ENCODE data around the gene SLC22A13.
"Not testable (repeated sequence)": the region's sequence is repeated elsewhere in the genome, so short reads cannot be mapped to it uniquely, and the experiment has no call there.

SLC22A13 gene

DNA sequence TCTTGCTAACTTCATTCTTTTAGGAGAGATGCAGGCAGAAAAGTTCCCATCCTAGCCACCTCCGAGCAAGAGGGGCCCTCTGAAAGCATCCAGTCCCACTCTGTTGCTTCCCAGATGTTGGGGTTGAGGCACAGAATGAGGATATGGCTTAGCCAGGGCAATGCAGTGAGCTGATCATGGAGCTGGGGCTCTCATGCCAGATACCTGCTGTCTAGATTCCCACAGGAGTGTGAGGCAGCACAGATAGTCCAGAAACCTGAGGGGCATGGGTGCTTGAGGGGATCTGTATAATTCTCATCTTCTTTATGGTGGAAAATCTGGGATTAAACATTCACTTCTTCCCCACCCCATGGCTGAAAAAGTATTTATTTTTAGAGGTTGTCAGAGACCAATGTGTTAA, 1.2 kb downstream of the SLC22A13 start:
- no peak for DNase-seq

DNA sequence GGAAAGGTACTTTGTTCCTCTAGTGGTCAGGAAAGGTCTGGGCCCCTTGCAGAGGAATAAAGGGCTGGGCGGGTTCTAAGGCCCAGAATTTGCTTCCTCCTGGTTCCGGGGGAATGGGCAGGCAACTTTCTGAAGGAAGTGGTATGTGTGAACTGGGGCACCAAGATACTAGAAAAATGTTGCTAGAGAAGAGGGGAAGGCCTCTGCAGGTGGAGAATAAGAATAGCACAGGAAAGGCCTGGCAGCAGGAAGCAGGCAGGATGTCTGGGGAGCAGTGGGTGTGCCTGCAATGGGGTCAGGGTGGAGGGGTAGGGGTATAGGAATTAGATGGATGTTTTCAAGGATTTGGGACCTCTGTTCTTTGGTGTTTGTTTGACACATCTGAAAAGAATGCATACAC, 2.0 kb downstream of the SLC22A13 start:
- DNase-seq, result no peak

DNA sequence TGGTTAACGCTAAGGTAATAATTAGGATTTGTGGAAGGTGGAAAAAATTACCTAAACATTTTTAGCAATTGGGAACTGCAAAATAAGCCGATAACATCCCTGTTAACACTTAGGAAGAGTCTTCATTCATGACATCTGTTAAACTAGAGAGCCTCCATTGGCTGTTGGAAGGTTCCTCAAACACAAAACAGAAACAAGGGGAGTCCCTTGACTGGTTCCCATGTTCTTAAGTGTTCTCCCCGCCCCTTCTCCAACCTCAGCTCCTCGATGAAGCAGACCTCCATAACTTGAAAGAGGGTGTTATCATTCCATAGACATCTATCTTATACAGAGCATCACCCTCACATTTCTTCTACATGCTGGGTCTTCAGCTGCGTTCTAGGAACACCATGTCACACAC, 2.5 kb downstream of the SLC22A13 start:
- DNase-seq, result no peak

DNA sequence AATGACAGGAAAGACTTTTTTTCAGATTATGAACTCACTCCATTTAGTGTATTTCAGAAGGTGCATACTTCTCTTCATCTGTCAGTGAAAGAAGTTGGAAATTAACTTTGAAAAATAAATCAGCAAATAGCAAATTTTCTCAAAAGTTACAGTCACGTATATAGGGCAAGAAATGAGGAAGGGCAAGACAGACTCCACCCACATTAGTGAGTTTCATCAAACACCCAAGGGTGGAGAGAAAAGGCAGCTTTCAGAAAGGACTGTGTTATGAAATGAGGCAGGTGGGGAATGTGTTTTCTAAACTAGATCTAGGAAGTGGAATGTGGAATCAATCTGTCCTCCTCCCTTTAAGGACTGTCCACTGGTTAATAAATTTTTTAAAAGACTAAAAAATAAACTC, 2.9 kb downstream of the SLC22A13 start:
- DNase-seq, result no peak

DNA sequence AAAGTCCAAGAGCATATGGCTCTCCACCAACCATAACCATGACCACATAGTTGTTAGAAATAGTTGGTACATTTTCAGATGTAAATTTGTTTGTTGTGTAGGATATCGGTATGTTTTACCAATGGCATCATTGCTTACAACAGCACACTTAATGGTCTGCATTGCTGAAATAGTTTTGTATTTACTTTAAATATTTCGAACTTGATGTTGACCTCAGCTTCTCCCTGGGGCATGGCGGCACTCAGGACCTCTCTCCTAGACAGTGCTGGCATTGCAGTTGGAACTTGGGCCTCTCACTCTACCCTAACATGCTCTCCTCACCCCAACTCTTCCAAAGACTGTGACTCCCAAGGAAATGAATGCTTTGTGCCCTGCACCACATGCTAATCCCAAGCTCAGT, 5.0 kb downstream of the SLC22A13 start:
- no peak for DNase-seq

DNA sequence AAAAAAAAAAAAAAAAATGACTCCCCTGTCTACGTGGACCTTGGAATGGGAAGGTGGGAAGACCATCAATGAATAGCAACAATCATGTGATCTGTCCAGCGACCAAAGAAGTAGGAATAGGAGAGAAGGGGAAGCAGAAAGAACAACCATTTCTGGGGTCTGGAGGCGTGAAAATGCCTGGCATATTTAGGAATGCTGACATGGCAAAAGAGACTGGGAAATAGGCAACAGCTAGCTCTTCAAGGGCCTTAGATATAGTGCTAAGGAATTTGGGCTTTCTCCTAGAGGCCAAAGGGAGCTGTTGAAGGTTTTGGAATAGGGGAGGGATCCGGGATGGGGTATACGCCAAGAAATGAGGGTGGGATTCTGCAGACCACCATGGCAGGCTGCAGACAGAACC, 5.9 kb downstream of the SLC22A13 start:
- no peak for DNase-seq

DNA sequence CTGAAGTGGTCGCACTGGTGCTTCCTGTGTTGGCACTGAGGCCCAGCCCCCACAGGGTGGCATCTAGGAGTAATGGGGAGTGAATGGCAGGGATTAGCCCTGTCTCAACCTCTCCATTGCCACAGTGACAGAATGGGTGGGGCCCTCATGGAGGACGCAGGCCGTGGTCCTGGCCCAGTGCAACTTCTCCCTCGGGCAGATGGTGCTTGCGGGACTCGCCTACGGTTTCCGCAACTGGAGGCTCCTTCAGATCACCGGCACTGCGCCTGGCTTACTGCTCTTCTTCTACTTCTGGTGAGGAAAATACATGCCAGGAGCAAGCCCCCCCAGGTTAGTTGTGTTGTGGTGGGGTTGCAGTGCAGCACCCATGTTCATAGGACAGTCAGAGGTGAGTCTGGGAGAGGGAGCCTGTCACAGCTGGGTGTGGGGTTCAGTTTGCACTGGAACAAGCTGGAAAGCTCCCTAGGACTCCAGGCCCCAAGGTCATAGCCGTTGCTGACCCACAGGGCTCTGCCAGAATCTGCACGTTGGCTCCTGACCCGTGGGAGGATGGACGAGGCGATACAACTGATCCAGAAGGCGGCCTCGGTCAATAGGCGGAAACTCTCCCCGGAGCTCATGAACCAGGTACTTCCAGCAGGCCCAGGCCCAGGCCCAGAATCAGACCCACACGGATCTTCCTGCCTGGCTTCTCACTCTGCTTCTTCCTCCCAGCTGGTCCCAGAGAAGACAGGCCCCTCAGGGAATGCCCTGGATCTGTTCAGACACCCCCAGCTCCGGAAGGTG, 9.4 kb downstream of the SLC22A13 start:
- no peak for DNase-seq

DNA sequence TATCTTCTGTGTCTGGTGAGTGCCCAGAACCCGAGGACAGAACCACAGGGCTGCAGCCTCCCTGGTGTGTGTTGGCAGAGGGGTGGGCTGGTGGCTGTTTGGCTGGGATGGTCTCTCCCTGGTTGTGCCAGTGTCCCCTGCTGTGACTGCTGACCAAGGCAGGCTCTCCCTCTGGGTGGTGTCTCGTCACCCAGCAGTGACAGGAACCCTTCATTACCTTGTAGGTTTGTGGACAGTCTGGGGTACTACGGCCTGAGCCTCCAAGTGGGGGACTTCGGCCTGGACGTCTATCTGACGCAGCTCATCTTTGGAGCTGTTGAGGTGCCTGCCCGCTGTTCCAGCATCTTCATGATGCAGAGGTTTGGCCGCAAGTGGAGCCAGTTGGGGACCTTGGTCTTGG, 10.0 kb downstream of the SLC22A13 start:
- no peak for DNase-seq

DNA sequence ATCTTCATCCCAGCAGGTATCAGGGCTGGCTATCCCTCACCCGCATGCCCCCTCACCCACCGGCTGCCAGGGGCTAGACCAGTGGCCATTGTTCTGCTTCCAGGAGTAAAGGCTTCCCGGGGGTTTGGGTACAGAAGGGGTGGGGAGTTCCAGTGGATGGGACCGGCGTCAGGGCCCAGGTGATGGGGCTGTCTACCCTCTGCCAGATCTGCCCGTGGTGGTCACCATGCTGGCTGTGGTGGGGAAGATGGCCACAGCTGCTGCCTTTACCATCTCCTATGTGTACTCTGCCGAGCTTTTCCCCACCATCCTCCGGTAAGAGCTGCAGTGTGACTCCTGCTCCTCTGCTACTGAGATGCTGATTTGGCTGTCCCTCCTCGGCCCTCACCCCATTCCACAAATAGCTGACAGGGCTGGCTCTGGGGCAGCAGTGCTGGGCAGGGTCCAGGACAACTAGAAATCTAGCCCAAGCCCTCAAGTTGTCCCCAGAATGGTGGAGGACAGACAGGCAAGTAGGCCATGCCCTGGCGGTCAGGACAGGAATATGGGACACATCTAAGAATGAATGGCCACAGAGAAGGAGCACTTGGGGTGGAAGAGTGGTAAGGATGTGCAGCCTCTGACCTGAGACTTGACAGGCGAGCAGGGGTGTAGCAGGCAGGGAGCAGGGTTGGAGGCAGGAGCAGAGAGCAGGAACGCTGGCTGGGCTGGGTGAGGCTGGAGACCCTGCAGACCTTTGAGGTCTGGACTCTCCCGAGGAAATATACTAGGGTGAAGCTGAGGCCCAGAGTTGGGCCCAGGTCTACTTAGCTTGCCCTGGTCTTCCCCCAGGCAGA, 10.7 kb downstream of the SLC22A13 start:
- DNase-seq, result no peak

DNA sequence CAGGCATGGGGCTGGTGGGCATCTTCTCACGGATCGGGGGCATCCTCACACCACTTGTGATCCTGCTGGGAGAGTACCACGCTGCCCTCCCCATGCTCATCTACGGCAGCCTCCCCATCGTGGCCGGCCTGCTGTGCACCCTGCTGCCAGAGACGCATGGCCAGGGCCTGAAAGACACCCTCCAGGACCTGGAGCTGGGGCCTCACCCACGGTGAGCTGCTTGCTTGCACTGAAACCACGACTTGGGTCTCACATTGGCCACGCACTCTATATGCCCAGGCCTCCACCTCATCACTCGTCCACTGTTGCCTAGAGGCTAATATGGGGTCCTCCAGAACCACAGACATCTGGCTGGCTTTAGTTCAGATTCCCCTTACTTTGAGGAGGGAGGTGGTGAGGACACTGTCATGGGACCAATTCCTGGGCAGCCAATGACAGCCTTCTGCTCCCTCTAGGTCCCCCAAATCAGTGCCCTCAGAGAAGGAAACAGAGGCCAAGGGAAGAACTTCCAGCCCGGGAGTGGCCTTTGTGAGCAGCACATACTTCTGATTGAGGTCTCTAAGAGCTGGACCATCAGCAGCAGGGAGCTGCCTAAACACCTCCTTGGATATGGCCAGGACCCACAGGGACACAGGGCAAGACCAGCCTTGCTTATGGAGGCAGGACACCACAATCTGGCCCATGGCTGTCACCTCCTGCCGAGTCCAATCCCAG, 11.5 kb downstream of the SLC22A13 start:
- no peak for DNase-seq

DNA sequence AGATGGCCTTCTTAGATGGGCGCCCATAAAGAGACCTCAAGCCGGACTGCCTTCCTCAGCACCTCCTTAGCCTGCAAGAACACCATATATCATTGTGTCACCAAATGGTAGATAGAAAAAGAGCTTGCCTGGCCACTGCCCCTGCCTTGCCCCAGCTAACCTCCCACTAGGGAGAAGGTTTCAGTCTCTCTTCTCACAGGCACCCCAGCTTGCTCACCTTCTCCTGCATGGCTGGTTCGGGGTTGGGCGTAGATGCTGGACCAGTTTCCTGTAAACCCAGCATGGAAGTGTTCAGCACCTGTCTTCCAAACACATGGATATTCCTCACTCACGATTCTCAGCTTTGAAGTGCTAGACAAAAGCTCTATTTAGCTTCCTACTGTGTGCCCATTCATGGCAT, 13.2 kb downstream of the SLC22A13 start:
- DNase-seq, result no peak

DNA sequence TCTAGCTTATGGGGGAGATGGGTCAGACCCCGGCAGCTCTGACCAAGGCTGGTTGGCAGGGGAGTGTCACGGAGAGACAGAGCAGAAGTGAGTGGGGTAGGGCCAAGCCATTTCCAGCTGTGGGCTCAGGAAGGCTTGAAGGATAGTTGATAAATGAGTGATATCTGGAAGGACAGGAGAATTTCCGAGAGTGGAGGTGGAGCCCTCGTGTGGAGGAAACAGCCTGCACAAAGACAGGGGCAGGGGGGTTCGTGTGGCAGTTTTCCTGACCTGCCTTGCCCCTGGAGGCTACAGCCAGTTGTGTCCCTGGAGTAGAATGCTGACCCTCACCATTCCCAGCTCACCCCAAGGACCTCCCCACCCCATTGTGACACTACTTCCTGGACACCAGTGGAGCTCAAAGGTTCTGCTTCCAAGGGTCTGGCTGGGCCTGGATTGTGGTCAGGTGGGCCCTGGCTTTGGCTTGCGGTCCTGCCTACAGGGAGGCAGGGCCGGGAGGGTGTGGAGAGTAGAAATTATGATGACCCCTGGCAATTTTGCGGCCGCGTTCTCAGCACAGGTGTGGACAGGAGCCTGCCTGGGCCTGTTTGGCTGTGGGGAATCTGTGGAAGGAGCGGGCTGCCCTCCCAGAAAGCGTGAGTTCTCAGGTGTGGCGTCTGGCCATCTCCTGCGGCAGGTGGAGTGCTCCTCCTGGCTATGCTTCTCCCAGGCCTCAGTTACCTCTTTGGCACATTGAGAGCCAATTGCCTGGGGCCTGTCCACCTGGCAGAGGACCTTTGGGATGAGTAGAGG, 16.5 kb downstream of the SLC22A13 start, which contains the start of gene SLC22A14:
Gene SLC22A14, plus strand, starts transcription at position 400 of the 792 bp plus-strand sequence. CDS start 23,733 bp downstream, outside the sequence.
- no peak for DNase-seq

DNA sequence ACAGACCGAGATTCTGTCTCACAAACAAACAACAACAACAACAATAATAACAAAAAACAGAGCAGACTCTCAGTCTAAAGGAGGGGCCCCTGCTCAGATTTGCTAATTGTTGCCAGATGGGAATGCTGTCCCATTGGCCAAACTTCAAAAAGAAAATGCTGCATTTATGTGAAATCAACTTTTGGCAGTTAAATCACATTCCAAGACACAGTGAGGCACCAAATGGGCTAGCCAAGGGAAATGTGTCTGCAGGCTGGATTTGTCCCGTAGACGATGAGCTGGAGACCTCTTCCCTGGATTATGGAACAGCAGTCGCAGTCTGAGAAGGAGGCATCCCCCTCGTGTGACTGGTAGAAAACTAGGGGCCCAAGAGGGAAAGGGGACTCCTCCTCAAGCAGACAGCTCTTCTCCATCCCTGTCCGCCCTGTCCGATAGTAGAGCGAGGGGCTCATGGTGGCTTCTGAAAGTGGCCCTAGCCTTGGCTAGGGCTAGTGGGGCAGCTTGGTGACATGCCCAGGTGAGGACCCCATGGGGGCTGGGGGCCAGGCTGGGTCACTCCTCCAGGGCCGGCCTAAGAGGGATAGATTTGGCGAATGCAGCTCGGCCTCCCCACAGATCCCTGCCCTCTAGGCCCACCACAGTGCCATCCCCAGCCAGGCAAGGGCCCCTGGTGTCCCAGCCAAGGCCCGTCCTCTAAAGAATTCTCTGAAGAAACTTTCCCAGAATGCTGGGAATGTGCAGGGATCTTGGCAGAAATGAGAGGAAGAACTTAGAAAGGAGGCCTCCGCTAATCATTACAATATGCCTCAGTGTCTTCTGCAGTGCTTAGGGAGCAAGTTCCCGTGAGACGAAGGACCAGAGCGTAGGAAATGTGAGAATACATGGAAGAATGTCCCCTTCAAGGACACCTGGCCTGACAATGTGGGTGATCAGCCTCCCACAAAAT, 18.5 kb downstream of the SLC22A13 start:
- no peak for DNase-seq

DNA sequence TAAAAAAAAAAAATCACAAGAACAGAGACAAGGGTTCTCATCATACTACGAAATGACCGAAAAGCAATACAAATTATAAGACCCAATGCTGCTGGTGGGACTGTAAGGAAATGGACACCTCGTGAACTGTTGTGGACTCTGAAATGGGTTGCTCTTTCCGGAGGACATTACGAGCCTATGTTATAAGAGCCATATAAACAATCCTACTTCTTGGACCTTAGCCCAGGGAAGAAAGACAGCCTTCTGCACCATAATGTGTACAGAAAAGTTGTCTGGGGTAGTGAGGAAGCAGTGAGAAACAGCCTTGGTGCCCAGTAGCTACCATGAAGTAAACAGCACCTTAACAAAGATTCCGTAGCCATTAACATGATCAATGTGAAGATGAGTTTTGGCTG, 19.1 kb downstream of the SLC22A13 start:
- DNase-seq, result no peak

DNA sequence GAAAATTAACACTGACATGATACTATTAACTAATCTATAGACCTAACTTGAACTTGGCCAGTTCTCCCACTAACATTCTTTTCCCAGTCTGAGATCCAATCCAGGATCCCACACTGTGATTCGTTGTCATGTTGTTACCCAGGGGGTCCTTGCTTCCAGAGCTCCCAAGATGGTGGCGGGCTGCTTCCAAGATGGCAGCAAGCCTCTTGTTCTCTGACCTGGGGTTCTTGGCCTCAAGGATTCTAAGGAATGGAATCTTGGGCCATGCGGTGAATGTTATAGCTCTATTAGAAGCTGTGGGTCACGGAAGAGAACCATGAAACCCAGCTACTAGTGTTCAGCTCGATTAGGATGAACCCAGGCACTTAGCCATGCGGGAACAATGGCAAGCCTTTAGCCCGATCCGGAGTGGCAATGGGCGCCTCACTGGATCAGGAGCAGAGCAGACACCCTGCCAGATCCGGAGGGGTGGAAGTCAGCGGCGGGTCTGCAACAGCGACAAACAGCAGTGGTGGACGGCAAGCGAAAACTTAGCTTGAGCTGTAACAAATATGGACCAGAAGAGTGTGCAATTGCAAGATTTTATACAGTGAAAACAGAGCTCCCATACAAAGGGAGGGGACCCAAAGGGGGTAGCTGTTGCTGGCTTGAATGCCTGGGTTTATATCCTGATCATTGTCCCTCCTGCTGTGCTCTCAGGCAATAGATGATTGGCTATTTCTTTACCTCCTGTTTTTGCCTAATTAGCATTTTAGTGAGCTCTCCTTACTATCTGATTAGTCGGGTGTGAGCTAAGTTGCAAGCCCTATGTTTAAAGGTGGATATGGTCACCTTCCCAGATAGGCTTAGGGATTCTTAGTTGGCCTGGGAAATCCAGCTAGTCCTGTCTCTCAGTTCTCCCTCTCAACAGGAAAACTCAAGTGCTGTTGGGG, 23.9 kb downstream of the SLC22A13 start:
- not testable (repeated sequence) for DNase-seq

DNA sequence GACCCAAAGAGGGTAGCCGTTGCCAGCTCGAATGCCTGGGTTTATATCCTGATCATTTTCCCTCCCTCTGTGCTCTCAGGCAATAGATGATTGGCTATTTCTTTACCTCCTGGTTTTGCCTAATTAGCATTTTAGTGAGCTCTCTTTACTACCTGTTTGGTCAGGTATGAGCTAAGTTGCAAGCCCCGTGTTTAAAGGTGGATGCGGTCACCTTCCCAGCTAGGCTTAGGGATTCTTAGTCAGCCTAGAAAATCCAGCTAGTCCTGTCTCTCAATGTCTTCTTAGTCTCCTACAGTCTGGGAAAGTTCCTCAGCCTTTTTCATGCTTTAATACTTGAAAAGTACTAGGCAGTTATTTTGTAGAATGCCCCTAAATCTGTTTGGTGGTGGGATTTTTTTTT, 31.4 kb downstream of the SLC22A13 start:
- DNase-seq, result not testable (repeated sequence)

DNA sequence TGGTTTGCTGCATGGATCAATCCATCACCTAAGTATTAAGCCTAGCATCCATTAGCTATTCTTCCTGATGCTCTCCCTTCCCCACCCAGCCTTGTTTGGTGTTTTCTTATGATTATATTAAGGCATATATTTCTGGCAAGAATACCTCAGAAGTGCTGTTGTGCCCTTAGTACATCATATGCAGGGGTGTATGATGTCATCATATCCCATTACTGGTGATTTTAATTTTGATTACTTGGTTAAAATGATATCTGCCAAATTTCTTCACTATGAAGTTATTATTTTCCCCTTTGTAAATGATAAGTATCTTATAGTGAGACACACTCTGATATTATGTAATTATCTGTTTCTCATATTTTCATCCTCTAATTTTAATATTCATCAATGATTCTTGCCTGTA, 31.9 kb downstream of the SLC22A13 start:
- DNase-seq, result no peak

DNA sequence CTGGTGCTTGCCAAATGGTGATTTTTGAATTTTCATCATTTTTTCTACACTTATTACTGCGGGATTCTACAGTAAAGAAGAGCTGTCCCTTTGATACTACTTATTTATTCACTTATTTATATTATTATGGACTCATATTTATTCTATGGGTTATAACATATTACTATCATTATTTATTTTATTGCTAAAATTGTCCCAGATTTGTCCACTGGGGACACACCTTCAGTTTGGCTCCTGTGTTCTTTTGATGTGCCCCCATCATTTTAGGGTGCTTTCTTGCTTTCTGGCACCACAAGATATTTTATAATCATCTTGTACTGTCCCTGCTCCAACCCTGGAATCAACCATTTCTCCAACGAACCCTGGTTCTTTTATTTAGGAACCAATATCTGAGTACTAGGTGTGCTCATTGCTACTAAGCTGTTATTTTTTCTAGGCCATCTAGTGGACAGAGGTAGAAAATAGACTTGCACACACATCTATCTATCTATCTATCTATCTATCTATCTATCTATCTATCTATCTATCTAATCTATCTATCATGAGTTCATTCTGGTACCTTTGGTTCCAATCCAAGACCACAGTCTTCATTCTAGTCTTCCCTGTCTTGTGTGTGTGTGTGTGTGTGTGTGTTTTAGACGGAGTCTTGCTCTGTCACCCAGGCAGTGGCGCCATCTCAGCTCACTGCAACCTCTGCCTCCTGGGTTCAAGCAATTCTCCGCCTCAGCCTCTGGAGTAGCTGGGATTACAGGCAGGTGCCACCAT, 32.5 kb downstream of the SLC22A13 start:
- DNase-seq, result no peak

DNA sequence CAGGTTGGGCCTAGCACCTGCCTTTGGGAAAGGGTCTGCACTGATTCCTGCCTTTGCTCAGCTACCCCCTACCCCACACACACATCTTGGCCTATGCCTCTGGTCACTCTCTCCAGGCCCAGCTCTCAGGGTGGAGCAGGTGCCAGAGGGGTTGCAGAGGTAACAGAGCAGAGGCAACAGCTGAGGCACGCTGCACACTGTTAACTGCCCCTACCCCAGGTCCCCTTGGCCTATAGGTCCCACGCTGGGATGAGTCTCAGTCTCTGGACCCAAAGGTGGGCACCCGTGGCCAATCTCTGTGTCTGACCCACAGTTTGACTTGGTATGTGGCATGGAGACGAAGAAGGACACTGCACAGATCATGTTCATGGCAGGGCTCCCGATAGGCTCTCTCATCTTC, 41.3 kb downstream of the SLC22A13 start:
- DNase-seq, result no peak

DNA sequence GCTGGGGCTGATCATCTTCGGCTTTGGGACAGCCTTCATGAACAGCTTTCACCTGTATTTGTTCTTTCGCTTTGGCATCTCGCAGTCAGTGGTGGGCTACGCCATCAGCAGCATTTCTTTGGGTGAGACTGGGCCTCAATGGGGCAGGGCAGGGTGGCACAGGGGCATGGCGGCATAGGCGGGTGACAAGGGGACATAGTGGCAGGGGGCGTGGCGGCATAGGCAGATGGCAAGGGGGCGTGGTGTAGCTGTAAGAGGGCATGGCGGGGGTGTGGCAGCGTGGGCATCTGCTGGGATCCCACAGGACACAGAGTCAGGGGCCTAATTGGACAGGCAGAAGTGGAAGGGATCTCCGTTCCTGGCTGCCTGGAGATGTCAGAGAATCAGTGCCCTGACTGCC, 42.0 kb downstream of the SLC22A13 start:
- peak in 1 of 2 experiments; percentile 2 for DNase-seq
